Thymus (tissue), 11 donors: ENCODE results near the gene MEX3D. TPM values are rescaled to one million over a fixed set of nuclear protein-coding genes. Genes with fewer than 3 reads are reported as not detected.

ENCODE experiments used
- DNase-seq, 9 donors: peaks; one replicate each; pipeline ENCODE4 v3.0.0-alpha.2; 2013; ENCODE audit warnings: low spot score in 9 of 9, low read depth in 6 of 9, missing footprints in 1 of 9
- H3K27ac ChIP-seq, 2 donors: one replicate each; pipeline ENCODE4 v1.5.1; 2013; ENCODE audit warnings: control low read depth in 1 of 2, low read depth in 1 of 2, low read length in 1 of 2, mild to moderate bottlenecking in 1 of 2, moderate library complexity in 1 of 2
- H3K27me3 ChIP-seq, 2 donors: one replicate each; pipeline ENCODE4 v1.5.1; 2013; ENCODE audit warnings: low read length in 1 of 2; ENCODE audit not compliant: control insufficient read depth in 2 of 2, insufficient read depth in 1 of 2
- H3K36me3 ChIP-seq, 2 donors: one replicate each; pipeline ENCODE4 v1.5.1; 2013; ENCODE audit warnings: low read length in 1 of 2, mild to moderate bottlenecking in 1 of 2, moderate library complexity in 1 of 2; ENCODE audit not compliant: control insufficient read depth in 2 of 2, insufficient read depth in 2 of 2
- H3K4me1 ChIP-seq, 2 donors: one replicate each; pipeline ENCODE4 v1.5.1; 2013; ENCODE audit warnings: low read length in 2 of 2; ENCODE audit not compliant: control insufficient read depth in 2 of 2, insufficient read depth in 2 of 2
- H3K4me3 ChIP-seq, 2 donors: one replicate each; pipeline ENCODE4 v1.5.1; 2013; ENCODE audit warnings: low read length in 2 of 2, control low read depth in 1 of 2, mild to moderate bottlenecking in 1 of 2
- H3K9me3 ChIP-seq, 2 donors: one replicate each; pipeline ENCODE4 v1.5.1; 2013; ENCODE audit warnings: low read length in 1 of 2, mild to moderate bottlenecking in 1 of 2; ENCODE audit not compliant: control insufficient read depth in 2 of 2, insufficient read depth in 1 of 2
- WGBS: extraction: QIAGEN DNeasy Blood & Tissue Kit; methylation state at CpG from one replicate; pipeline ENCODE4 v1.1.7; 2013; 5-methylcytosine and 5-hydroxymethylcytosine counted together
- polyA plus RNA-seq: library from polyadenylated mRNA; stranded (reverse); fragments of 200-250 nt; gene quantifications from one replicate; pipeline ENCODE4 v1.2.3, GENCODE V29; 2013
- total RNA-seq: library from RNA; stranded (reverse); fragments of 120-200 nt; gene quantifications from one replicate; pipeline ENCODE4 v1.2.4, GENCODE V29; 2013
- donor health status: healthy.

Gene MEX3D
- total and polyA plus RNA-seq, 2 donors, result 5.4 to 13.0 TPM

DNA sequence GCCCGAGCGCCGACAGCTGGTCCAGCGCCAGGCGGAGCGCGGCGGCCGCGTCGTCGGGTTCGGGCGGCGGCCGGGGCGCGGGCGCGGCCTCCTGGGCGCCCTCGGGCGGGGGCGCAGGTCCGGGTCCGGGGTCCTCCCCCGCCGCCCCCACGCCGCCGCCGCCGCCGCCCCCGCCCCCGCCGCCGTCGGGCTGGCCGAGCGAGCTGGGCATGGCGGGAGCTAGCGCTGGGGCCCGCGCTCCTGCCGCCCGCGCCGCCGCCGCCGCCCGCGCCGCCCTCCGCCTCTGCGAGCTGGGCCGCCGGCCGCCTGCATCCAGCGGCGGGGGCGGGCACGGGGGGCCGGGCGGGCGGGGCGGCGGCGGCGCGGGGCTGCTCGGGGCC is 287 bp downstream of the MEX3D start:
- Histone ChIP-seq H3K36me3 (no peaks in the 10 kb centered on the region), H3K9me3 (peaks cover 0 to 21% of the 10 kb centered on the region in 2 donors), H3K27ac (no peak overlapping the region), H3K4me1 (peaks cover 6 to 12% of the 10 kb centered on the region in 2 donors), H3K4me3 (peak overlapping the region in 1 of 2 donors; percentile 74), H3K27me3 (peaks cover 17 to 48% of the 10 kb centered on the region in 2 donors)
- no peak for DNase-seq
- 3% methylated on average over 61 of the region's 73 CpGs for WGBS

DNA sequence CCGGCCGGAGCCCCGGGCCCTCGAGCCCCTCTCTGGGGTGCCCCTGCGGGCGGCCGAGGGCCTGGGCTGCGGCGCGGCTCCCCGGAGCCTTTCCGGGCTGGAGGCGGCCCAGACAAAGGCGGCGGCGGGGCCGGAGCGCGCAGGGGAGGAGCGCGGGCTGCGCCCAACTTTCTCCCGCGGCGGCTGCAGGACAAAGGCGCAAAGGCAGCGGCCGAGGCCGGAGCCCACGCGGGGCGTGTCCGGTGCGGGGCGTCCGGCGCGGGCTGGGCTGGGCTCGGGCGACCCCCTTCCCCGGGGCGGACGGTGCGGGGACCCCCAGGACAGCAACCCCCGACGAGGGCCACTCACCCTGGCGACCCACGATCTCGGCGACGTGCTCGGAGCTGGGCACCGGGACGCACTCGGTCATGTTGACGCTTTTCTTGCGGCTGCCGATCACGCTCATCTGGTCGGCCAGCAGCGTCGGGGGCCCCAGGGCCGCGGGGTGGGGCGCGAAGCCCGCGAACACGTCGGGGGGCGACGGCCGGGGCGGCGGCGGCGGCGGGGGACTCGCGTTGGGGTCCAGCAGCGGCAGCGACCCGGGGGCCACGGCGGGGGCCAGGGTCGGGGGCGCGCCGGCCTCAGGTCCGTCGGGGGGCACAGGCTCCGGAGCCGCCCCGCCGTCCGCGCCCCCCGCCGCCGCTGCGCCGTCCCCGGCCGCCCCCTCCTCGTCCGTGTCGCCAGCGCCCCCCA is 843 bp downstream of the MEX3D start:
- H3K9me3 ChIP-seq, result peaks cover 0 to 21% of the 10 kb centered on the region in 2 donors
- H3K27me3 ChIP-seq, result peaks cover 17 to 48% of the 10 kb centered on the region in 2 donors
- 2% methylated on average over 108 of the region's 108 CpGs for WGBS
- H3K27ac ChIP-seq, result peak overlapping the region in 1 of 2 donors; percentile 38
- H3K4me3 ChIP-seq, result peak overlapping the region in 1 of 2 donors; percentile 74
- H3K36me3 ChIP-seq, result no peaks in the 10 kb centered on the region
- H3K4me1 ChIP-seq, result peaks cover 6 to 12% of the 10 kb centered on the region in 2 donors
- DNase-seq, result peak in 1 of 9 donors; percentile 18

- Histone ChIP-seq H3K36me3 (no peaks in the 10 kb centered on the region), H3K27ac (peak overlapping the region; percentile 26 to 60), H3K9me3 (peaks cover 0 to 21% of the 10 kb centered on the region in 2 donors), H3K4me1 (peaks cover 6 to 12% of the 10 kb centered on the region in 2 donors), H3K4me3 (peak overlapping the region; percentile 35 to 74), H3K27me3 (peaks cover 17 to 47% of the 10 kb centered on the region in 2 donors)
- 50% methylated on average over 42 of the region's 42 CpGs for WGBS
- peak in 1 of 9 donors; percentile 9 for DNase-seq
Observed at GRCh38 chr19:1566392-1567115, 1.6 kb downstream of the MEX3D start.

DNA sequence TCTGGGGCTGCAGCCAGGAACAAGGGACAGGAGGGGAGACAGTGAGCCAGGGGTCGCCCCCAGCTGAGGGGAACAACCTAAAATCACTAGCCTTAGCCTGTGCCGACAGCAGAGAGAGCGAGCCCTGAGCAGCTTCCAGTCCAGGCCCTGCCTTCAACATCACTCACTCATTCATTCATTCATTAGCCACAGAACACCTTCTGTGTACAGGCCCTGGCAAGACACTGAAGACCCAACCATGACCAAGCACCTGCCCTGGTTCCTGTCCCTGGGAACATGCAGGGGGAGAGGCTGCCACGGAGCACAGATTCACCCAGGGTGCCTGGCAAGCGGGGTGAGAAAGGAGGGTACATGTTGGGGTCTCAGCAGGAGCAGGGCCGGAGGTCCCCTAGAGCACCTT is 4.9 kb downstream of the MEX3D start:
- Histone ChIP-seq H3K4me1 (peaks cover 2 to 6% of the 10 kb centered on the region in 2 donors), H3K36me3 (no peaks in the 10 kb centered on the region), H3K27me3 (peaks cover 17 to 23% of the 10 kb centered on the region in 2 donors), H3K27ac (no peak overlapping the region), H3K4me3 (no peak overlapping the region), H3K9me3 (peaks cover 0 to 11% of the 10 kb centered on the region in 2 donors)
- WGBS, result 93% methylated on average over 6 of the region's 6 CpGs
- no peak for DNase-seq

DNA sequence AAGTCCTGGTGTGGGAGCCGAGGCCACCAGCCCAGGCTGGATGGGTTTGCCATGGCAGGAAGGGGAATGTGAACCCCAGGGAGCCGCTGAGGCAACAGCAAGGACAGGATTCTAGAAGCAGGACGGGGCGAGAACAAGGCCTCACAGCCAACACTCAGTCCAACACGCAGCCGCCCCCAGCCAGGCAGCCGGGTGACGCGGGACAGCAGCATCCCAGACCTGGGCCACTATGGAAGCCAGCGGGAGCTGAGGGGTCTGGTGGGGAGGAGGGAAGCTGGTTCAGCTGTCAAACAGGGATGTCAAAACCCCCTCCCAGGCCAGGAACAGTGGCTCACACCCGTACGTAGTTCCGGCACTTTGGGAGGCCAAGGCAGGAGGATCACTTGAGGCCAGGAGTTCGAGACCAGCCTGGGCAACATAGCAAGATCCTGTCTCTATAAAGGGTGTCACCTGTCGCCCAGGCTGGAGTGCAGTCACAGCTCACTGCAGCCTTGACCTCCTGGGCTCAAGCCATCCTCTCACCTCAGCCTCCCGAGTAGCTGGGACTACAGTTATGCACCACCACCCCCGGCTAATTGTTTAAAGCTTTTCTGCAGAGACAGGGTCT is 6.8 kb downstream of the MEX3D start:
- Histone ChIP-seq H3K4me3 (no peak overlapping the region), H3K27ac (no peak overlapping the region), H3K36me3 (peaks cover 0 to 1% of the 10 kb centered on the region in 2 donors), H3K4me1 (no peaks in the 10 kb centered on the region), H3K9me3 (peaks cover 0 to 11% of the 10 kb centered on the region in 2 donors), H3K27me3 (peaks cover 3 to 12% of the 10 kb centered on the region in 2 donors)
- DNase-seq, result no peak
- WGBS, result 95% methylated on average over 17 of the region's 17 CpGs

GRCh38 chr19:1560286-1560882 is 7.7 kb downstream of the MEX3D start:
- DNase-seq, result no peak
- Histone ChIP-seq H3K9me3 (peaks cover 0 to 5% of the 10 kb centered on the region in 2 donors), H3K4me3 (no peak overlapping the region), H3K27me3 (peaks cover 0 to 3% of the 10 kb centered on the region in 2 donors), H3K4me1 (no peaks in the 10 kb centered on the region), H3K27ac (no peak overlapping the region), H3K36me3 (peaks cover 0 to 11% of the 10 kb centered on the region in 2 donors)
- 72% methylated on average over 25 of the region's 25 CpGs for WGBS

DNA sequence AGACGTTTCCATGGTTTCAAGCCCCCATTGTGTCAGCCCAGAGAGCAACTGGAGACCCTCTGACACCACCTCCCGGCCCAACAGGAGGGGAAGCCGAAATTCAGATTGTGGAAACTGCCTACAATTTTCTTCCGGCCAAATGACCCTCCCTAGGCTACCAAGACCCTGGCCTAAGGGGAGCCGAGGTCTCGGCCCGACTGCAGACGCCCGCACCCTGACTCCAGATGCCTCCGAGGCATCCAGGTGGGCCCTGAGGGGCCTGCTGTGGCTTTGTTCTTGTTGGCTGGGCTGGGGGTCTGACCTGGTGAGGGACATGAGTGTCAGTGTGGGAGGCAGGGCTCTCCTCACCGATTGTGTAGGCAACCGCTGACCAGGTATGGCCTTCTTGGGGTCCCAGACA is 9.6 kb downstream of the MEX3D start:
- no peak for DNase-seq
- Histone ChIP-seq H3K4me3 (no peak overlapping the region), H3K27ac (no peak overlapping the region), H3K9me3 (no peaks in the 10 kb centered on the region), H3K4me1 (no peaks in the 10 kb centered on the region), H3K27me3 (peaks cover 0 to 2% of the 10 kb centered on the region in 2 donors), H3K36me3 (peaks cover 0 to 12% of the 10 kb centered on the region in 2 donors)
- 95% methylated on average over 12 of the region's 12 CpGs for WGBS

DNA sequence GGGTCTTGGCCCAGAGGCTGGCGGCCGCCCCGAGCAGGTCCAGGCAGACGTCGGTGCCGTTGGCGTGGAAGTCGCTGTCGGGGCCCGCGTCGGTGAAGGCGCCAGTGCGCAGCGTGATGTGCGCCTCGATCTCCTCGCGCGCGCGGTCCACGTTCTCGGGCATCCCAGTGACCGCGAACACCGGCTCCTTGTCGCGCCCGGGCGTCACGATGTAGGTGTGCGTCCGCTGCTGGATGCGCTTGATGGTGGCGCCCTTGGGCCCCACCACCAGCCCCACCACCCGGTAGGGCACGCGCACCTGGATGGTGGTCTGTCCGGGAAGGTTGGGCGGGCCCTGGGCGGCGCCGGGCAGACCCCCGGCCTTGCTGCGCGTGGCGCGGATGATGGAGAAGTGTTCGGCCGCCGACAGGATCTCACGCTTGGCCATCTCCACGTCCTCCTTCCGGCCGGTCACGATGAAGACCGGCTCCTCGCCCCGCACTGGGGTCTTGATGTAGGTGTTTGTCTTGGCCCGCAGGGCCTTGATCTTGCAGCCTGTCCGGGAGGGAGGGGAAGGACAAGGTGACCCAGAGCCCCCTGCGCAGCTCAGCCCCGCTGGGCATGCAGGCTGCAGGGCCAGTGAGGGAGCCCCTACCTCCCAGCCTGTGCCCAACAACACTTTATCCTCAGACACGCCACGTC is 11.6 kb downstream of the MEX3D start:
- peaks cover 0 to 2% of the 10 kb centered on the region in 2 donors for H3K9me3 ChIP-seq
- H3K4me3 ChIP-seq, result no peak overlapping the region
- H3K36me3 ChIP-seq, result peaks cover 0 to 12% of the 10 kb centered on the region in 2 donors
- no peak overlapping the region for H3K27ac ChIP-seq
- no peaks in the 10 kb centered on the region for H3K27me3 ChIP-seq
- WGBS, result 98% methylated on average over 66 of the region's 66 CpGs
- DNase-seq, result no peak
- H3K4me1 ChIP-seq, result no peaks in the 10 kb centered on the region
